RPMI7951 (cell line): ENCODE results near the gene JPT2. TPM values are rescaled to one million over a fixed set of nuclear protein-coding genes. Genes with fewer than 3 reads are reported as not detected.

Experiments used
- DNase-seq: peaks from one replicate; pipeline ENCODE4 v3.0.0-alpha.2; 2012; ENCODE audit warnings: low read depth
- total RNA-seq: library from RNA; depleted of rRNA; stranded (reverse); fragments of >200 nt; shearing (Covaris generic); gene quantifications from 2 replicates; pipeline ENCODE4 v1.2.3, GENCODE V29; 2014; rRNA removed

Gene JPT2
- 140 and 148 TPM in 2 replicates for total RNA-seq

GRCh38 chr16:1677942-1678499 lies at the start of gene JPT2:
TSS of gene JPT2 (plus strand) at chr16:1678279. CDS start at chr16:1678313, 34 bp downstream.
- DNase-seq = peak; percentile 94

GRCh38 chr16:1630450-1631213 lies 47.4 kb upstream of the JPT2 start:
- DNase-seq = no peak

- DNase-seq = no peak
These were observed 46.8 kb upstream of the JPT2 start for GRCh38 chr16:1631230-1631629.

GRCh38 chr16:1631931-1632637 lies 46.0 kb upstream of the JPT2 start:
- no peak for DNase-seq

GRCh38 chr16:1632638-1632970 lies 45.5 kb upstream of the JPT2 start:
- DNase-seq = no peak

- no peak for DNase-seq
These were observed 44.8 kb upstream of the JPT2 start for GRCh38 chr16:1633310-1633709.

GRCh38 chr16:1634541-1634940 lies 43.5 kb upstream of the JPT2 start:
- no peak for DNase-seq

GRCh38 chr16:1635070-1635469 lies 43.0 kb upstream of the JPT2 start:
- peak; percentile 47 for DNase-seq

GRCh38 chr16:1637526-1637925 lies 40.6 kb upstream of the JPT2 start:
- DNase-seq = no peak

GRCh38 chr16:1638757-1639156 lies 39.3 kb upstream of the JPT2 start:
- DNase-seq = no peak

- DNase-seq = no peak
These were observed 38.8 kb upstream of the JPT2 start for GRCh38 chr16:1639282-1639681.

- DNase-seq = no peak
These were observed 38.2 kb upstream of the JPT2 start for GRCh38 chr16:1639860-1640259.

GRCh38 chr16:1640261-1640941 lies 37.7 kb upstream of the JPT2 start:
- no peak for DNase-seq

GRCh38 chr16:1641261-1641660 lies 36.8 kb upstream of the JPT2 start:
- no peak for DNase-seq

- DNase-seq = no peak
These were observed 35.9 kb upstream of the JPT2 start for GRCh38 chr16:1642148-1642547.

GRCh38 chr16:1642753-1643152 lies 35.3 kb upstream of the JPT2 start:
- no peak for DNase-seq

- DNase-seq = no peak
These were observed 34.6 kb upstream of the JPT2 start for GRCh38 chr16:1643521-1643920.

- DNase-seq = peak; percentile 87
These were observed 32.1 kb upstream of the JPT2 start for GRCh38 chr16:1645914-1646525.

GRCh38 chr16:1647856-1648255 lies 30.2 kb upstream of the JPT2 start:
- DNase-seq = no peak

- DNase-seq = no peak
These were observed 27.9 kb upstream of the JPT2 start for GRCh38 chr16:1650131-1650530.

GRCh38 chr16:1651094-1651973 lies 26.7 kb upstream of the JPT2 start:
- DNase-seq = no peak
